H9 (cell line): ENCODE results near the gene CTNNBL1. TPM values are rescaled to one million over a fixed set of nuclear protein-coding genes. Genes with fewer than 3 reads are reported as not detected.
A peak's percentile ranks its signal among the peaks of the same experiment; 100 is the strongest.

Experiments used
- DNase-seq: peaks from one replicate; pipeline ENCODE4 v3.0.0-alpha.2; 2017
- H2AFZ ChIP-seq: one replicate; pipeline ENCODE4 v1.6.1; 2013; ENCODE audit warnings: mild to moderate bottlenecking, low read length, control low read depth, moderate library complexity
- H2AK5ac ChIP-seq: 2 replicates; pipeline ENCODE4 v1.6.1; 2013; ENCODE audit warnings: low read length, control low read depth, mixed read lengths; ENCODE audit not compliant: insufficient read length
- H2BK120ac ChIP-seq: one replicate; pipeline ENCODE4 v1.6.1; 2013; ENCODE audit warnings: low read depth, mild to moderate bottlenecking, low read length, control low read depth, inconsistent platforms; ENCODE audit not compliant: poor library complexity, severe bottlenecking
- H2BK12ac ChIP-seq: 2 replicates; pipeline ENCODE4 v1.6.1; 2013; ENCODE audit warnings: low read length, control low read depth, mixed read lengths, low read depth; ENCODE audit not compliant: insufficient read length
- H2BK15ac ChIP-seq: 2 replicates; pipeline ENCODE4 v1.6.1; 2013; ENCODE audit warnings: low read depth, low read length, control low read depth
- H2BK20ac ChIP-seq: one replicate; pipeline ENCODE4 v1.6.1; 2013; ENCODE audit warnings: low read depth, mild to moderate bottlenecking, low read length, control low read depth, inconsistent platforms; ENCODE audit not compliant: poor library complexity, severe bottlenecking
- H2BK5ac ChIP-seq: 2 replicates; pipeline ENCODE4 v1.6.1; 2013; ENCODE audit warnings: low read length, control low read depth, mixed read lengths; ENCODE audit not compliant: insufficient read length
- H3K14ac ChIP-seq: 2 replicates; pipeline ENCODE4 v1.6.1; 2013; ENCODE audit warnings: low read length, control low read depth; ENCODE audit not compliant: insufficient read depth
- H3K18ac ChIP-seq: 2 replicates; pipeline ENCODE4 v1.6.1; 2013; ENCODE audit warnings: low read depth, mild to moderate bottlenecking, mixed read lengths, low read length, control low read depth; ENCODE audit not compliant: insufficient read length
- H3K23ac ChIP-seq: 2 replicates; pipeline ENCODE4 v1.6.1; 2013; ENCODE audit warnings: low read length, control low read depth, mixed read lengths, low read depth; ENCODE audit not compliant: insufficient read length
- H3K23me2 ChIP-seq: 2 replicates; pipeline ENCODE4 v1.6.1; 2013; ENCODE audit warnings: low read depth, mild to moderate bottlenecking, mixed read lengths, low read length, control low read depth; ENCODE audit not compliant: insufficient read length, poor library complexity, severe bottlenecking
- H3K27ac ChIP-seq: 2 replicates; pipeline ENCODE4 v1.5.1; 2013; ENCODE audit warnings: low read length, control low read depth, mixed read lengths, low read depth; ENCODE audit not compliant: insufficient read length
- H3K27me3 ChIP-seq: 2 replicates; pipeline ENCODE4 v1.6.1; 2013; ENCODE audit warnings: low read length, control low read depth, inconsistent platforms; ENCODE audit not compliant: insufficient read depth
- H3K4ac ChIP-seq: 2 replicates; pipeline ENCODE4 v1.6.1; 2013; ENCODE audit warnings: low read depth, mild to moderate bottlenecking, control low read depth, inconsistent platforms, low read length, moderate library complexity
- H3K4me1 ChIP-seq: 2 replicates; pipeline ENCODE4 v1.6.1; 2013; ENCODE audit warnings: low read length, control low read depth, inconsistent platforms; ENCODE audit not compliant: insufficient read depth
- H3K4me2 ChIP-seq: 2 replicates; pipeline ENCODE4 v1.6.1; 2013; ENCODE audit warnings: low read length, control low read depth, mixed read lengths; ENCODE audit not compliant: insufficient read length, insufficient read depth
- H3K56ac ChIP-seq: 2 replicates; pipeline ENCODE4 v1.6.1; 2013; ENCODE audit warnings: low read depth, mild to moderate bottlenecking, mixed read lengths, low read length, control low read depth; ENCODE audit not compliant: insufficient read length
- H3K79me1 ChIP-seq: 2 replicates; pipeline ENCODE4 v1.6.1; 2013; ENCODE audit warnings: low read depth, mild to moderate bottlenecking, moderate library complexity, low read length, control low read depth, inconsistent platforms; ENCODE audit not compliant: insufficient read depth, poor library complexity, severe bottlenecking
- H3K79me2 ChIP-seq: 2 replicates; pipeline ENCODE4 v1.6.1; 2013; ENCODE audit warnings: low read length, control low read depth, inconsistent platforms; ENCODE audit not compliant: insufficient read depth
- H3K9ac ChIP-seq: 2 replicates; pipeline ENCODE4 v1.6.1; 2013; ENCODE audit warnings: low read length, control low read depth, mixed read lengths; ENCODE audit not compliant: insufficient read length; ENCODE audit errors: extremely low read depth
- H3K9me3 ChIP-seq: one replicate; pipeline ENCODE4 v1.6.1; 2013; ENCODE audit warnings: low read depth, low read length, inconsistent platforms; ENCODE audit not compliant: control insufficient read depth
- H3T11ph ChIP-seq: one replicate; pipeline ENCODE4 v1.6.1; 2013; ENCODE audit warnings: mild to moderate bottlenecking, low read length, control low read depth, inconsistent platforms
- H4K20me1 ChIP-seq: one replicate; pipeline ENCODE4 v1.6.1; 2013; ENCODE audit not compliant: control insufficient read depth, insufficient read length, insufficient read depth
- H4K5ac ChIP-seq: 2 replicates; pipeline ENCODE4 v1.6.1; 2013; ENCODE audit warnings: low read depth, mild to moderate bottlenecking, mixed read lengths, low read length, control low read depth; ENCODE audit not compliant: insufficient read length
- H4K8ac ChIP-seq: replicated peaks from 2 replicates; pipeline ENCODE4 v1.6.1; 2013; ENCODE audit warnings: low read length, control low read depth, mixed read lengths, low read depth; ENCODE audit not compliant: insufficient read length
- H4K91ac ChIP-seq: 2 replicates; pipeline ENCODE4 v1.6.1; 2013; ENCODE audit warnings: low read depth, mild to moderate bottlenecking, moderate library complexity, mixed read lengths, low read length, control low read depth; ENCODE audit not compliant: insufficient read length
- H3K27ac Mint-ChIP-seq, 3 experiments: 2 replicates in 2 of 3; 3 replicates in 1 of 3; pipeline ENCODE4 v1.8.0; 2020 to 2021; ENCODE audit warnings: mixed read lengths in 3 of 3, mild to moderate bottlenecking in 1 of 3, moderate library complexity in 1 of 3
- H3K27me3 Mint-ChIP-seq: 2 replicates; pipeline ENCODE4 v1.8.0; 2021; ENCODE audit warnings: low read depth, mild to moderate bottlenecking, moderate library complexity, mixed read lengths
- H3K36me3 Mint-ChIP-seq, 3 experiments: 2 replicates in 2 of 3; 3 replicates in 1 of 3; pipeline ENCODE4 v1.8.0; 2020 to 2021; ENCODE audit warnings: low read depth in 3 of 3, mixed read lengths in 3 of 3; ENCODE audit not compliant: insufficient read depth in 1 of 3
- H3K4me1 Mint-ChIP-seq, 2 experiments: 2 replicates each; pipeline ENCODE4 v1.8.0; 2020; ENCODE audit warnings: mixed read lengths in 2 of 2
- H3K4me3 Mint-ChIP-seq, 2 experiments: 2 replicates in 1 of 2; 3 replicates in 1 of 2; pipeline ENCODE4 v1.8.0; 2020 to 2021; ENCODE audit warnings: mild to moderate bottlenecking in 2 of 2, mixed read lengths in 2 of 2, moderate library complexity in 1 of 2
- H3K9me3 Mint-ChIP-seq, 2 experiments: 2 replicates in 1 of 2; 3 replicates in 1 of 2; pipeline ENCODE4 v1.8.0; 2020; ENCODE audit warnings: mild to moderate bottlenecking in 2 of 2, mixed read lengths in 2 of 2, moderate library complexity in 1 of 2
- WGBS: extraction: QIAGEN DNeasy Blood & Tissue Kit; methylation state at CpG from one replicate; pipeline ENCODE4 v1.1.7; 2013; ENCODE audit warnings: missing lambda C conversion rate, low lambda C conversion rate, mixed read lengths; ENCODE audit not compliant: insufficient read length; ENCODE audit errors: extremely low coverage; 5-methylcytosine and 5-hydroxymethylcytosine counted together
- total RNA-seq: library from RNA; stranded (reverse); gene quantifications from 2 replicates; pipeline ENCODE4 v1.2.1, GENCODE V29; 2021
- TF ChIP-seq, protein P1 (sequence below): fragments of 200-600 bp; sonication (generic); conservative IDR thresholded peaks from 3 replicates; pipeline ENCODE4 v1.8.0; 2021; ENCODE audit warnings: antibody characterized with exemption, mild to moderate bottlenecking

CTNNBL1 gene
- total RNA-seq, 1 experiment from 2014 or later: 67.2 TPM

DNA sequence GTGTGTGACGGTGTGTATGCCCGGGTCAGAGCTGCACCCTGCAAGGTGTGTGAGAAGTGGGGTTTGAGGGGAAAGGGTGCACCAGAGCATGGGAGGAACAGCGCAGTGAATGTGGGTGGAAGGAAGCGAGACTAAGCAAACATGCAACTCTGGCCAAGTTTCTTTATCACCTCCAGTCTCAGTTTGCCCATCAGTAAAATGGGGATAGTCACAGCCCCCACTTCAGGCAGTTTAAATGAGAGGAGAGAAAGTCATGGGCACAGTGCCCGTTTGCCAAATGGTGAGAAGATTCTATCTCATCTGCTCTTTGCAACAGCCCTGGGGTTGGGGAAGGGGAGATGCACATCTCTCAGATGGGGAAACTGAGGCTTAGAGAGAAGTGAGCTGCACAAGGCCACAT is 196.3 kb downstream of the CTNNBL1 start:
- TF ChIP-seq, protein P1, sequence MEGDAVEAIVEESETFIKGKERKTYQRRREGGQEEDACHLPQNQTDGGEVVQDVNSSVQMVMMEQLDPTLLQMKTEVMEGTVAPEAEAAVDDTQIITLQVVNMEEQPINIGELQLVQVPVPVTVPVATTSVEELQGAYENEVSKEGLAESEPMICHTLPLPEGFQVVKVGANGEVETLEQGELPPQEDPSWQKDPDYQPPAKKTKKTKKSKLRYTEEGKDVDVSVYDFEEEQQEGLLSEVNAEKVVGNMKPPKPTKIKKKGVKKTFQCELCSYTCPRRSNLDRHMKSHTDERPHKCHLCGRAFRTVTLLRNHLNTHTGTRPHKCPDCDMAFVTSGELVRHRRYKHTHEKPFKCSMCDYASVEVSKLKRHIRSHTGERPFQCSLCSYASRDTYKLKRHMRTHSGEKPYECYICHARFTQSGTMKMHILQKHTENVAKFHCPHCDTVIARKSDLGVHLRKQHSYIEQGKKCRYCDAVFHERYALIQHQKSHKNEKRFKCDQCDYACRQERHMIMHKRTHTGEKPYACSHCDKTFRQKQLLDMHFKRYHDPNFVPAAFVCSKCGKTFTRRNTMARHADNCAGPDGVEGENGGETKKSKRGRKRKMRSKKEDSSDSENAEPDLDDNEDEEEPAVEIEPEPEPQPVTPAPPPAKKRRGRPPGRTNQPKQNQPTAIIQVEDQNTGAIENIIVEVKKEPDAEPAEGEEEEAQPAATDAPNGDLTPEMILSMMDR: no peak
- WGBS: no CpG with 5 or more reads among the region's 5 CpGs
- H3K14ac ChIP-seq: no peak overlapping the region; the same call in 1 of the 2 replicates
- H3K9me3 Mint-ChIP-seq: no peaks in the 10 kb centered on the region
- H3K4me3 Mint-ChIP-seq: no peak overlapping the region
- H2AK5ac ChIP-seq: no peak overlapping the region
- peak overlapping the region in 1 of 3 experiments; percentile 57; a peak in 1 of 7 replicates for H3K27ac Mint-ChIP-seq
- no peaks in the 10 kb centered on the region for H3K79me1 ChIP-seq
- H2BK12ac ChIP-seq: no peak overlapping the region
- no peak overlapping the region for H3K27ac ChIP-seq
- no peaks in the 10 kb centered on the region for H3K9me3 ChIP-seq
- no peak overlapping the region for H3K4ac ChIP-seq
- no peak overlapping the region for H2BK15ac ChIP-seq
- no peaks in the 10 kb centered on the region for H3K4me1 ChIP-seq
- DNase-seq: no peak
- H3K4me1 Mint-ChIP-seq: no peaks in the 10 kb centered on the region
- H3K4me2 ChIP-seq: no peak overlapping the region
- no peak overlapping the region for H2BK5ac ChIP-seq
- no peaks in the 10 kb centered on the region for H3K79me2 ChIP-seq
- peaks cover 2% of the 10 kb centered on the region for H3K23me2 ChIP-seq
- H2BK120ac ChIP-seq: no peak overlapping the region
- no peak overlapping the region for H3K9ac ChIP-seq
- no peak overlapping the region for H3K18ac ChIP-seq
- H2BK20ac ChIP-seq: no peak overlapping the region
- H3K23ac ChIP-seq: no peak overlapping the region
- no peaks in the 10 kb centered on the region for H3K27me3 ChIP-seq
- H4K20me1 ChIP-seq: no peaks in the 10 kb centered on the region
- no peaks in the 10 kb centered on the region for H3K36me3 Mint-ChIP-seq
- no peak overlapping the region for H4K5ac ChIP-seq
- H3T11ph ChIP-seq: no peak overlapping the region
- no peak overlapping the region for H4K91ac ChIP-seq
- no peak overlapping the region for H4K8ac ChIP-seq
- no peak overlapping the region for H2AFZ ChIP-seq
- H3K56ac ChIP-seq: no peak overlapping the region
- H3K27me3 Mint-ChIP-seq: no peaks in the 10 kb centered on the region
